Common myeloid progenitor, CD34-positive (primary cell): ENCODE measurements around the gene TLCD2.

Experiments
- CTCF ChIA-PET: fragments of 350-600 bp; sonication (Branson Sonifier 250); formaldehyde crosslinking; loops from one replicate; lab custom pipeline; 2021; ENCODE audit warnings: antibody characterized with exemption; lab: Charles Lee
- POLR2A ChIA-PET: fragments of 350-600 bp; sonication (Branson Sonifier 250); formaldehyde crosslinking; loops from one replicate; lab custom pipeline; 2021; ENCODE audit warnings: antibody characterized with exemption; lab: Charles Lee
- DNase-seq, 3 donors: peaks; one replicate each; pipeline versions ENCODE4 v3.0.0 to v3.0.0-alpha.2; 2013
- H3K27ac ChIP-seq, 2 experiments: 1 replicate in 1 of 2; 2 replicates in 1 of 2; pipeline ENCODE4 v1.7.0; 2013; ENCODE audit warnings: inconsistent platforms in 2 of 2, low read length in 2 of 2, mild to moderate bottlenecking in 2 of 2, low read depth in 1 of 2, moderate library complexity in 1 of 2; ENCODE audit not compliant: severe bottlenecking in 2 of 2, insufficient read depth in 1 of 2, poor library complexity in 1 of 2
- H3K27me3 ChIP-seq, 5 experiments: replicated peaks in 2 of 5; 1 replicate in 3 of 5; 2 replicates in 2 of 5; pipeline versions ENCODE4 v1.6.1 to v1.7.0; 2013; ENCODE audit warnings: low read length in 4 of 5, mild to moderate bottlenecking in 2 of 5, moderate library complexity in 2 of 5, inconsistent platforms in 1 of 5; ENCODE audit not compliant: insufficient read depth in 5 of 5, control insufficient read depth in 4 of 5
- H3K36me3 ChIP-seq, 4 experiments: 1 replicate in 2 of 4; 2 replicates in 2 of 4; pipeline versions ENCODE4 v1.6.1 to v1.7.0; 2013; ENCODE audit warnings: low read length in 3 of 4, control low read depth in 1 of 4, mild to moderate bottlenecking in 1 of 4; ENCODE audit not compliant: control insufficient read depth in 4 of 4, insufficient read depth in 4 of 4
- H3K4me1 ChIP-seq, 4 experiments: 1 replicate in 3 of 4; 2 replicates in 1 of 4; pipeline versions ENCODE4 v1.6.1 to v1.7.1; 2013; ENCODE audit warnings: low read length in 3 of 4, mild to moderate bottlenecking in 3 of 4, control low read depth in 1 of 4, inconsistent platforms in 1 of 4, moderate library complexity in 1 of 4; ENCODE audit not compliant: control insufficient read depth in 4 of 4, insufficient read depth in 4 of 4; ENCODE audit errors: control extremely low read depth in 1 of 4
- H3K4me3 ChIP-seq, 7 experiments: 1 replicate in 4 of 7; 2 replicates in 3 of 7; pipeline versions ENCODE4 v1.5.1 to v1.7.0; 2013; ENCODE audit warnings: mild to moderate bottlenecking in 7 of 7, low read length in 6 of 7, moderate library complexity in 6 of 7, inconsistent platforms in 2 of 7, low read depth in 2 of 7, control low read depth in 1 of 7; ENCODE audit not compliant: insufficient read depth in 4 of 7, control insufficient read depth in 1 of 7; ENCODE audit errors: extremely low read depth in 1 of 7
- H3K9me3 ChIP-seq, 5 experiments: 1 replicate in 4 of 5; 2 replicates in 1 of 5; pipeline versions ENCODE4 v1.6.1 to v1.7.1; 2013; ENCODE audit warnings: low read length in 4 of 5, mild to moderate bottlenecking in 2 of 5, inconsistent platforms in 1 of 5, low read depth in 1 of 5, moderate library complexity in 1 of 5; ENCODE audit not compliant: control insufficient read depth in 4 of 5, insufficient read depth in 2 of 5; ENCODE audit errors: control extremely low read depth in 1 of 5
- WGBS: methylation state at CpG from one replicate; pipeline ENCODE4 v1.1.5; 2013; ENCODE audit not compliant: insufficient coverage; 5-methylcytosine and 5-hydroxymethylcytosine counted together

TLCD2 gene

GRCh38 chr17:1729966-1730325, 19.8 kb upstream of the TLCD2 start:
- Histone ChIP-seq H3K4me1 (peaks cover 0 to 15% (median 8%) of the 10 kb centered on the region in 4 experiments), H3K27me3 (no peaks in the 10 kb centered on the region), H3K9me3 (no peaks in the 10 kb centered on the region), H3K4me3 (no peak overlapping the region), H3K36me3 (peaks cover 5 to 64% (median 44%) of the 10 kb centered on the region in 4 experiments), H3K27ac (no peak overlapping the region)
- DNase-seq: no peak
- ChIA-PET CTCF (interaction anchor here (0.7 to 1.3 kb wide), 3 partner anchors 43 to 81 kb away, joined by 3 to 6 read pairs (median 3); partner anchors contain the start of gene RILP), POLR2A (no interaction called here)
- WGBS: 85% methylated on average over 7 of the region's 15 CpGs

- Histone ChIP-seq H3K9me3 (no peaks in the 10 kb centered on the region), H3K36me3 (peaks cover under 1 to 48% (median 33%) of the 10 kb centered on the region in 4 experiments), H3K27me3 (no peaks in the 10 kb centered on the region), H3K4me3 (no peak overlapping the region), H3K27ac (no peak overlapping the region), H3K4me1 (peaks cover 0 to 30% (median 23%) of the 10 kb centered on the region in 4 experiments)
- 96% methylated on average over 23 of the region's 28 CpGs for WGBS
- CTCF ChIA-PET: interaction anchor here (1.3 to 2.6 kb wide), 4 partner anchors 9 to 56 kb away, joined by 3 to 10 read pairs (median 8); partner anchors contain the start of gene SERPINF2
- DNase-seq: no peak
- POLR2A ChIA-PET: no interaction called here
Observed at GRCh38 chr17:1727876-1728630, 17.9 kb upstream of the TLCD2 start.

GRCh38 chr17:1727258-1727789, 17.1 kb upstream of the TLCD2 start:
- ChIA-PET POLR2A (no interaction called here), CTCF (interaction anchor here (0.9 to 2.6 kb wide), 6 partner anchors 10 to 57 kb away, joined by 3 to 10 read pairs (median 7); partner anchors contain the start of gene SERPINF2)
- DNase-seq: no peak
- Histone ChIP-seq H3K27me3 (no peaks in the 10 kb centered on the region), H3K36me3 (peaks cover 0 to 42% (median 28%) of the 10 kb centered on the region in 4 experiments), H3K4me1 (peaks cover 0 to 38% (median 30%) of the 10 kb centered on the region in 4 experiments), H3K9me3 (no peaks in the 10 kb centered on the region), H3K4me3 (no peak overlapping the region), H3K27ac (no peak overlapping the region)
- 98% methylated on average over 21 of the region's 21 CpGs for WGBS

- no peak for DNase-seq
- H3K9me3 ChIP-seq: no peaks in the 10 kb centered on the region
- 92% methylated on average over 16 of the region's 18 CpGs for WGBS
- no peak overlapping the region for H3K27ac ChIP-seq
- H3K27me3 ChIP-seq: no peaks in the 10 kb centered on the region
- CTCF ChIA-PET: interaction anchor here (0.9 to 2.6 kb wide), 8 partner anchors 10 to 68 kb away, joined by 3 to 10 read pairs (median 4); partner anchors contain the start of gene SERPINF2
- POLR2A ChIA-PET: no interaction called here
- no peak overlapping the region for H3K4me3 ChIP-seq
- peaks cover 0 to 41% (median 34%) of the 10 kb centered on the region in 4 experiments for H3K4me1 ChIP-seq
- H3K36me3 ChIP-seq: peaks cover 0 to 42% (median 28%) of the 10 kb centered on the region in 4 experiments
Observed at GRCh38 chr17:1726626-1727257, 16.6 kb upstream of the TLCD2 start.

- Histone ChIP-seq H3K9me3 (no peaks in the 10 kb centered on the region), H3K4me1 (peaks cover 0 to 44% (median 40%) of the 10 kb centered on the region in 4 experiments), H3K27ac (no peak overlapping the region), H3K36me3 (peaks cover 0 to 38% (median 25%) of the 10 kb centered on the region in 4 experiments), H3K27me3 (no peaks in the 10 kb centered on the region), H3K4me3 (peak overlapping the region in 4 of 7 experiments; percentile 71 to 79 (median 76))
- CTCF ChIA-PET: interaction anchor here (0.9 to 2.6 kb wide), 8 partner anchors 9 to 69 kb away, joined by 3 to 10 read pairs (median 5); no protein-coding TSS in a partner anchor
- DNase-seq: no peak
- WGBS: 96% methylated on average over 43 of the region's 54 CpGs
- POLR2A ChIA-PET: interaction anchor here (0.6 kb wide), 1 partner anchor 34 kb away, joined by 3 read pairs; no protein-coding TSS in a partner anchor
Observed at GRCh38 chr17:1725642-1726511, 15.7 kb upstream of the TLCD2 start.

- POLR2A ChIA-PET: interaction anchor here (0.6 kb wide), 1 partner anchor 58 kb away, joined by 5 read pairs; no protein-coding TSS in a partner anchor
- peaks cover 0 to 47% (median 43%) of the 10 kb centered on the region in 4 experiments for H3K4me1 ChIP-seq
Observed at GRCh38 chr17:1724869-1725641, 14.9 kb upstream of the TLCD2 start.

More at GRCh38 chr17:1724869-1725641, 14.9 kb upstream of the TLCD2 start:
- CTCF ChIA-PET: interaction anchor here (1.5 to 2.6 kb wide), 4 partner anchors 11 to 70 kb away, joined by 3 to 8 read pairs (median 4); no protein-coding TSS in a partner anchor
- 11% methylated on average over 43 of the region's 51 CpGs for WGBS
- DNase-seq: peak in 1 of 3 donors; percentile 25
- peaks cover 0 to 31% (median 19%) of the 10 kb centered on the region in 4 experiments for H3K36me3 ChIP-seq
- H3K9me3 ChIP-seq: no peaks in the 10 kb centered on the region
- H3K27ac ChIP-seq: no peak overlapping the region
- H3K27me3 ChIP-seq: no peaks in the 10 kb centered on the region
- peak overlapping the region; percentile 47 to 79 (median 71) for H3K4me3 ChIP-seq
